Gastrocnemius medialis (tissue), 4 donors: ENCODE results near the gene EXOC7.

Experiments used
- POLR2A ChIP-seq, 2 donors: fragments of 450-650 bp; IDR thresholded peaks; one replicate each; pipeline ENCODE4 v1.6.1; 2017; ENCODE audit warnings: antibody characterized with exemption in 2 of 2, mild to moderate bottlenecking in 2 of 2, moderate library complexity in 2 of 2
- TF ChIP-seq, protein P1 (sequence below), 5 experiments: fragments of 450-650 bp in 3 of 5; fragments of 200-600 bp in 2 of 5; sonication (generic) in 2 of 5; IDR thresholded peaks in 4 of 5; conservative IDR thresholded peaks in 1 of 5; 1 replicate in 4 of 5; 2 replicates in 1 of 5; pipeline ENCODE4 v1.5.1; 2016 to 2019; ENCODE audit warnings: antibody characterized with exemption in 5 of 5, mild to moderate bottlenecking in 3 of 5, moderate library complexity in 3 of 5

DNA sequence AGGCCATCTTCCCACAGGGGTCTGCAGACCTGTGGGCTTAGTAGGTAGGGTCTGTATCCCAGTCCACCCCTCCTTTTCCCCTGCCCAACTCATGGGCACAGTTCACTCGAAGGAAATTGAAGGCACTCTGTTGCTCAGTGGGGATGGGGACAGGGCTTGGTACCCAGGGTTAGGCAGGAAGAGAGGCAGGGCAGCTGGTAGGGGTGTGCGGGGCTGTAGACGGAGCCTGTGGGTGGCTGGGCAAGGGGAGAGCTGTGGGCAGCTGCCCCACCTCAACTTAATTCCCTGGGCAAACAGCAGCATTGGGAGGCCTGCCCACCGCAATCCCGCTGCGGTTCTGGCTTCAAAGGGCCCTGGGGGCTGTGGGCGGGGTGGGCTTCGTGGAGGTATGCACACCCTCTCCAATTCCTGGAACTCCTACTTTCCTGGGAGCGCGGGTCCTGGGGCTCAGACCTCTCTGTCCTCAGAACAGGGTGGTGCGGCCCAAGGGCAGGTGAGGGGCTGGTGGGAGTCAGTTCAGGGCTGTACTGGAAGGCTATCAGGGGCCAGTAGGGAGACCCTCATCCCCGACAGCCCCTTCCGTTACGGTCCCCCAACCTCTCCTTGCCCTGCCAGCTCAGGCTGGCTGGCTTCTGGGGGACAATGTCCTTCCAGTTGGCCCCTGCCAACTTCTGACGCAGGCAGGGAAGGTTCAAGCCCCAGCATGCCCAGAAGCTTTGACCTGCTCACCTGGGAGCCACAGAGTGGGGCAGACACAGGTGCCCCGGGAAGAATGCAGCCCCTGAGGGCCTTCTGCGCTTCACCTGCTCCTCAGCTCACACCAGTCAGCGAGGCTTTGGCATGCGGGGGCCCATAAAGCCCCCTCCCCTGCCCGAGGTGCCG, 28.3 kb upstream of the EXOC7 start:
- TF ChIP-seq, protein P1, sequence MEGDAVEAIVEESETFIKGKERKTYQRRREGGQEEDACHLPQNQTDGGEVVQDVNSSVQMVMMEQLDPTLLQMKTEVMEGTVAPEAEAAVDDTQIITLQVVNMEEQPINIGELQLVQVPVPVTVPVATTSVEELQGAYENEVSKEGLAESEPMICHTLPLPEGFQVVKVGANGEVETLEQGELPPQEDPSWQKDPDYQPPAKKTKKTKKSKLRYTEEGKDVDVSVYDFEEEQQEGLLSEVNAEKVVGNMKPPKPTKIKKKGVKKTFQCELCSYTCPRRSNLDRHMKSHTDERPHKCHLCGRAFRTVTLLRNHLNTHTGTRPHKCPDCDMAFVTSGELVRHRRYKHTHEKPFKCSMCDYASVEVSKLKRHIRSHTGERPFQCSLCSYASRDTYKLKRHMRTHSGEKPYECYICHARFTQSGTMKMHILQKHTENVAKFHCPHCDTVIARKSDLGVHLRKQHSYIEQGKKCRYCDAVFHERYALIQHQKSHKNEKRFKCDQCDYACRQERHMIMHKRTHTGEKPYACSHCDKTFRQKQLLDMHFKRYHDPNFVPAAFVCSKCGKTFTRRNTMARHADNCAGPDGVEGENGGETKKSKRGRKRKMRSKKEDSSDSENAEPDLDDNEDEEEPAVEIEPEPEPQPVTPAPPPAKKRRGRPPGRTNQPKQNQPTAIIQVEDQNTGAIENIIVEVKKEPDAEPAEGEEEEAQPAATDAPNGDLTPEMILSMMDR (IDR thresholded peaks at IDR 0.05 in 4 of 5, conservative IDR thresholded peaks at IDR 0.05 in 1 of 5) = no peak
- no peak for TF ChIP-seq POLR2A (IDR thresholded peaks at IDR 0.05)
